ENCODE results near the gene TECTB.

The TECTB gene

DNA sequence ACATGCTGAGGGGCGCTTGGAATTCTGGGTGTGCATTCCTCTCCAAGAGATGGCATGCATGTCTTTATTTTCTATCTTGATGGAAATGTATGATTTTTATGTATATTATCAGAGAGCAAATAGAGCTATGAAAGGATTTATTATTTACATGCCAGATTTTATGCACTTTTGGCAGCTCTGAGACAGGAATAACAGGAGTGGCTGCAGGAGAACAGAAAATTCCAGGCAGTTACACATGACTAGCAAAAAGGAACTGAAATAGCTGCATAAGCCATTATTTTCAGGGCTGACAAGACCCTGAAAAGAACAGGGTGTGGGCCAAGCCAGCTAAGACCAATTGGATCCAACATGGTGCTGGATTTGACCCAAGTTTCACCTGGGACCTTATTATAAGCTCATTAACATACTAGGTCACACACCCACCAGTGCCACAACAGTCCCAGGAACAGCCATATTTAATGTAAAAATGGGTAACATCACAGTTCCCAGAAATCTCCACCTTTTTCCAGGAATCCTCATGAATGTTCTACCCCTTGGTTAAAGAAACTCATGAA is 47.5 kb downstream of the TECTB start:
- Histone ChIP-seq H3F3A (ENCODE audit: insufficient read depth) (no peaks in the 10 kb centered on the region), H3K4me3 (ENCODE audit: insufficient read depth, low read length, poor library complexity, severe bottlenecking) (no peak overlapping the region), H3K9me2 (replicated peaks; ENCODE audit: insufficient read depth, low read length) (no peaks in the 10 kb centered on the region), H3K27ac (ENCODE audit: low read depth, low read length) (no peak overlapping the region), H2AFZ (ENCODE audit: low read depth, low read length, severe bottlenecking) (no peak overlapping the region), H3K9ac (ENCODE audit: low read length) (no peak overlapping the region), H4K20me1 (ENCODE audit: low read depth, low read length) (no peaks in the 10 kb centered on the region), H3K9me3 (ENCODE audit: insufficient read depth, low read length) (no peaks in the 10 kb centered on the region), H3K27me3 (ENCODE audit: low read length) (no peaks in the 10 kb centered on the region), H3K79me2 (ENCODE audit: insufficient read depth, low read length) (no peaks in the 10 kb centered on the region), H3K4me2 (ENCODE audit: low read depth, low read length, poor library complexity, severe bottlenecking) (no peak overlapping the region), H3K36me3 (ENCODE audit: low read length) (no peaks in the 10 kb centered on the region)
- no peak for TF ChIP-seq EZH2phosphoT487 (conservative IDR thresholded peaks at IDR 0.05; ENCODE audit: low read length)
- TF ChIP-seq, protein P1, sequence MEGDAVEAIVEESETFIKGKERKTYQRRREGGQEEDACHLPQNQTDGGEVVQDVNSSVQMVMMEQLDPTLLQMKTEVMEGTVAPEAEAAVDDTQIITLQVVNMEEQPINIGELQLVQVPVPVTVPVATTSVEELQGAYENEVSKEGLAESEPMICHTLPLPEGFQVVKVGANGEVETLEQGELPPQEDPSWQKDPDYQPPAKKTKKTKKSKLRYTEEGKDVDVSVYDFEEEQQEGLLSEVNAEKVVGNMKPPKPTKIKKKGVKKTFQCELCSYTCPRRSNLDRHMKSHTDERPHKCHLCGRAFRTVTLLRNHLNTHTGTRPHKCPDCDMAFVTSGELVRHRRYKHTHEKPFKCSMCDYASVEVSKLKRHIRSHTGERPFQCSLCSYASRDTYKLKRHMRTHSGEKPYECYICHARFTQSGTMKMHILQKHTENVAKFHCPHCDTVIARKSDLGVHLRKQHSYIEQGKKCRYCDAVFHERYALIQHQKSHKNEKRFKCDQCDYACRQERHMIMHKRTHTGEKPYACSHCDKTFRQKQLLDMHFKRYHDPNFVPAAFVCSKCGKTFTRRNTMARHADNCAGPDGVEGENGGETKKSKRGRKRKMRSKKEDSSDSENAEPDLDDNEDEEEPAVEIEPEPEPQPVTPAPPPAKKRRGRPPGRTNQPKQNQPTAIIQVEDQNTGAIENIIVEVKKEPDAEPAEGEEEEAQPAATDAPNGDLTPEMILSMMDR (IDR thresholded peaks at IDR 0.05; ENCODE audit: insufficient read depth, low read length, poor library complexity, severe bottlenecking) = no peak

DNA sequence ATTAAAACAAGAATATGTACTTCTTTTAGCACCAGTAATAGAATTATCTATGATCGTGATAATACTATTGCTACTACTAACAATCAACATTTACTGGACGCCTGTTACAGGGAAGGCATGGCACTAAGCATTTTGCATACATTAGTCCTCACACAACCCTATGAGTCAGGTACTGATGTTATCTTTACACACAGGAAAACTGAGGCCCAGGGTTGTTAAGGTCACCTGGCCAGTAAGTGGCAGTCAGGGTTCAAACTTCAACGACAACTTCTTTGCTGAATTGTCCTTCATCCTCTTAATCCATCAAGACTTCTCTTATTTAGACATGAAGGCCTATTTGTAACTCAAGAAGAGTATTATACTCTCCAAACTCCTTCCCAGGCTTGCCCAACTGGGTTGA is 48.8 kb downstream of the TECTB start:
- H3K4me2 ChIP-seq (ENCODE audit: low read depth, low read length, poor library complexity, severe bottlenecking) = no peak overlapping the region
- H3K79me2 ChIP-seq (ENCODE audit: insufficient read depth, low read length) = no peaks in the 10 kb centered on the region
- no peaks in the 10 kb centered on the region for H3K9me2 ChIP-seq (replicated peaks; ENCODE audit: insufficient read depth, low read length)
- H3F3A ChIP-seq (ENCODE audit: insufficient read depth) = no peaks in the 10 kb centered on the region
- no peak overlapping the region for H3K4me3 ChIP-seq (ENCODE audit: insufficient read depth, low read length, poor library complexity, severe bottlenecking)
- TF ChIP-seq, protein P1 (IDR thresholded peaks at IDR 0.05; ENCODE audit: insufficient read depth, low read length, poor library complexity, severe bottlenecking) = no peak
- no peak for TF ChIP-seq EZH2phosphoT487 (conservative IDR thresholded peaks at IDR 0.05; ENCODE audit: low read length)
- H3K27me3 ChIP-seq (ENCODE audit: low read length) = no peaks in the 10 kb centered on the region
- H3K9me3 ChIP-seq (ENCODE audit: insufficient read depth, low read length) = no peaks in the 10 kb centered on the region
- no peak overlapping the region for H2AFZ ChIP-seq (ENCODE audit: low read depth, low read length, severe bottlenecking)
- no peak overlapping the region for H3K27ac ChIP-seq (ENCODE audit: low read depth, low read length)
- H4K20me1 ChIP-seq (ENCODE audit: low read depth, low read length) = no peaks in the 10 kb centered on the region
- H3K36me3 ChIP-seq (ENCODE audit: low read length) = no peaks in the 10 kb centered on the region
- no peak overlapping the region for H3K9ac ChIP-seq (ENCODE audit: low read length)

DNA sequence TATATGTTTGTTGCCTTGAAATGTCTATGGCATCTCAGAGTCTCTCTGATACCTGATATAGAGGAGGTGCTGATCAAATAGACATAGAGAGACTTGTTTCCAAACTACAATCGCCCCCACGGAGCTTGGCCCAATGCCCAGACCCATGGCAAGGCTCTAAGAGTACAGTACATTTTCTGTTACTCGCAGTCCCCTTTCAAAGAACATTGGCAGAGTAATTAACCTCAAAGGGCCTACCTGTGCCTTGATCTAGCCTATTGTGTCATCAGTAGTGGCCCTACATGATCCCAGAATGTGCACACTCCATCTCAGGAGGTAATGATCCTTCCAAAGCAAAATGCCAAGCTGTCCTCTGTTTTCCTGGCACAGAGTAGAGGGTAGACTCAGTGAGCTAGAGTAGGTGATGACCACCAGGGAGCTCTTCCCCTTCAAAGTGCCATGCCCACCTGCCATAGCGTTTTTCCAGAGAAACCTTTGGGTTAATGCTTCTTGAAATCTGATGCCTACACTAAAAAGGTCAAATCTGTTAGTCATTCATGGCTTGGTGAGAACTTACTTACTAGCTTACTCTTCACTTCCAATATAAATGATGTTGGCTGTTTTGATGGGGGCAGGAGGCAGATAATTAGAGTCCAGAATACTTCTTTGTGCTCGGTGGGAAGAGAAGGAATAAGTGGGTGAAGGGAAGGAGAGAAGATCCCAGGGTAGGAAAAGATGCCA is 49.5 kb downstream of the TECTB start:
- Histone ChIP-seq H4K20me1 (ENCODE audit: low read depth, low read length) (no peaks in the 10 kb centered on the region), H3K9me3 (ENCODE audit: insufficient read depth, low read length) (no peaks in the 10 kb centered on the region), H3K4me3 (ENCODE audit: insufficient read depth, low read length, poor library complexity, severe bottlenecking) (no peak overlapping the region), H3K79me2 (ENCODE audit: insufficient read depth, low read length) (no peaks in the 10 kb centered on the region), H3K27me3 (ENCODE audit: low read length) (no peaks in the 10 kb centered on the region), H3K9me2 (replicated peaks; ENCODE audit: insufficient read depth, low read length) (no peaks in the 10 kb centered on the region), H3K36me3 (ENCODE audit: low read length) (no peaks in the 10 kb centered on the region), H3K9ac (ENCODE audit: low read length) (no peak overlapping the region), H2AFZ (ENCODE audit: low read depth, low read length, severe bottlenecking) (no peak overlapping the region), H3K27ac (ENCODE audit: low read depth, low read length) (no peak overlapping the region), H3F3A (ENCODE audit: insufficient read depth) (no peaks in the 10 kb centered on the region), H3K4me2 (ENCODE audit: low read depth, low read length, poor library complexity, severe bottlenecking) (no peak overlapping the region)
- TF ChIP-seq EZH2phosphoT487 (conservative IDR thresholded peaks at IDR 0.05; ENCODE audit: low read length) = no peak
- TF ChIP-seq, protein P1 (IDR thresholded peaks at IDR 0.05; ENCODE audit: insufficient read depth, low read length, poor library complexity, severe bottlenecking) = no peak

Data from SU-DHL-6 (cell line).